ENCODE data around the gene PRKRA. TPM values are rescaled to one million over a fixed set of nuclear protein-coding genes. Genes with fewer than 3 reads are reported as not detected.
A peak's percentile ranks its signal among the peaks of the same experiment; 100 is the strongest.

PRKRA gene
- total and polyA plus RNA-seq, 2 experiments from 2014 or later: 44.0 to 67.1 TPM

DNA sequence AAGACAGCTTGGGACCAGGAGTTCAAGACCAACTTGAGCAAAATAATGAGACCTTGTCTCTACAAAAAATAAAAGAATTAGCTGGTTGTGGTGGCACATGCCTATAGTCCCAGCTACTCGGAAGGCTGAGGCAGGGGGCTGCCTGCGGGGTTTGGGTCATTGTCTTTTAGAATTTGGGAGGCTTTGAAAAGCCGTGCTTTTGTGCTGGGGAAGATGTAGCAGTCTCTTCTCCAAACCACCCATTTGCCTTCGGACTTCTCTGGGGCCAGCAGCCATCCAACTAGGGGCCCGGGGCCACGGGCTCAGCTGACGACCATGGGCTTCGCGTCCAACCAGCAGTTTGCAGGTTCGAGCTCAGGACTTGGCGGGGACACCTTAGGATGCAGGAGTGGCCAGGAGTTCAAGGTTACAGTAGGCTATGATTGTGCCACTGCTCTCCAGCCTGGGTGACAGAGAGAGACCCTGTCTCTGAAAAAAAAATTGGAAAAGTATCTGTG, 6.5 kb upstream of the PRKRA start (continued):
- no peak for TF ChIP-seq EZH2 (IDR thresholded peaks at IDR 0.05; ENCODE audit: low read depth, unreplicated experiment)
- no peak for TF ChIP-seq EZH2phosphoT487 (IDR thresholded peaks at IDR 0.05; ENCODE audit: unreplicated experiment)
- TF ChIP-seq, protein P1, sequence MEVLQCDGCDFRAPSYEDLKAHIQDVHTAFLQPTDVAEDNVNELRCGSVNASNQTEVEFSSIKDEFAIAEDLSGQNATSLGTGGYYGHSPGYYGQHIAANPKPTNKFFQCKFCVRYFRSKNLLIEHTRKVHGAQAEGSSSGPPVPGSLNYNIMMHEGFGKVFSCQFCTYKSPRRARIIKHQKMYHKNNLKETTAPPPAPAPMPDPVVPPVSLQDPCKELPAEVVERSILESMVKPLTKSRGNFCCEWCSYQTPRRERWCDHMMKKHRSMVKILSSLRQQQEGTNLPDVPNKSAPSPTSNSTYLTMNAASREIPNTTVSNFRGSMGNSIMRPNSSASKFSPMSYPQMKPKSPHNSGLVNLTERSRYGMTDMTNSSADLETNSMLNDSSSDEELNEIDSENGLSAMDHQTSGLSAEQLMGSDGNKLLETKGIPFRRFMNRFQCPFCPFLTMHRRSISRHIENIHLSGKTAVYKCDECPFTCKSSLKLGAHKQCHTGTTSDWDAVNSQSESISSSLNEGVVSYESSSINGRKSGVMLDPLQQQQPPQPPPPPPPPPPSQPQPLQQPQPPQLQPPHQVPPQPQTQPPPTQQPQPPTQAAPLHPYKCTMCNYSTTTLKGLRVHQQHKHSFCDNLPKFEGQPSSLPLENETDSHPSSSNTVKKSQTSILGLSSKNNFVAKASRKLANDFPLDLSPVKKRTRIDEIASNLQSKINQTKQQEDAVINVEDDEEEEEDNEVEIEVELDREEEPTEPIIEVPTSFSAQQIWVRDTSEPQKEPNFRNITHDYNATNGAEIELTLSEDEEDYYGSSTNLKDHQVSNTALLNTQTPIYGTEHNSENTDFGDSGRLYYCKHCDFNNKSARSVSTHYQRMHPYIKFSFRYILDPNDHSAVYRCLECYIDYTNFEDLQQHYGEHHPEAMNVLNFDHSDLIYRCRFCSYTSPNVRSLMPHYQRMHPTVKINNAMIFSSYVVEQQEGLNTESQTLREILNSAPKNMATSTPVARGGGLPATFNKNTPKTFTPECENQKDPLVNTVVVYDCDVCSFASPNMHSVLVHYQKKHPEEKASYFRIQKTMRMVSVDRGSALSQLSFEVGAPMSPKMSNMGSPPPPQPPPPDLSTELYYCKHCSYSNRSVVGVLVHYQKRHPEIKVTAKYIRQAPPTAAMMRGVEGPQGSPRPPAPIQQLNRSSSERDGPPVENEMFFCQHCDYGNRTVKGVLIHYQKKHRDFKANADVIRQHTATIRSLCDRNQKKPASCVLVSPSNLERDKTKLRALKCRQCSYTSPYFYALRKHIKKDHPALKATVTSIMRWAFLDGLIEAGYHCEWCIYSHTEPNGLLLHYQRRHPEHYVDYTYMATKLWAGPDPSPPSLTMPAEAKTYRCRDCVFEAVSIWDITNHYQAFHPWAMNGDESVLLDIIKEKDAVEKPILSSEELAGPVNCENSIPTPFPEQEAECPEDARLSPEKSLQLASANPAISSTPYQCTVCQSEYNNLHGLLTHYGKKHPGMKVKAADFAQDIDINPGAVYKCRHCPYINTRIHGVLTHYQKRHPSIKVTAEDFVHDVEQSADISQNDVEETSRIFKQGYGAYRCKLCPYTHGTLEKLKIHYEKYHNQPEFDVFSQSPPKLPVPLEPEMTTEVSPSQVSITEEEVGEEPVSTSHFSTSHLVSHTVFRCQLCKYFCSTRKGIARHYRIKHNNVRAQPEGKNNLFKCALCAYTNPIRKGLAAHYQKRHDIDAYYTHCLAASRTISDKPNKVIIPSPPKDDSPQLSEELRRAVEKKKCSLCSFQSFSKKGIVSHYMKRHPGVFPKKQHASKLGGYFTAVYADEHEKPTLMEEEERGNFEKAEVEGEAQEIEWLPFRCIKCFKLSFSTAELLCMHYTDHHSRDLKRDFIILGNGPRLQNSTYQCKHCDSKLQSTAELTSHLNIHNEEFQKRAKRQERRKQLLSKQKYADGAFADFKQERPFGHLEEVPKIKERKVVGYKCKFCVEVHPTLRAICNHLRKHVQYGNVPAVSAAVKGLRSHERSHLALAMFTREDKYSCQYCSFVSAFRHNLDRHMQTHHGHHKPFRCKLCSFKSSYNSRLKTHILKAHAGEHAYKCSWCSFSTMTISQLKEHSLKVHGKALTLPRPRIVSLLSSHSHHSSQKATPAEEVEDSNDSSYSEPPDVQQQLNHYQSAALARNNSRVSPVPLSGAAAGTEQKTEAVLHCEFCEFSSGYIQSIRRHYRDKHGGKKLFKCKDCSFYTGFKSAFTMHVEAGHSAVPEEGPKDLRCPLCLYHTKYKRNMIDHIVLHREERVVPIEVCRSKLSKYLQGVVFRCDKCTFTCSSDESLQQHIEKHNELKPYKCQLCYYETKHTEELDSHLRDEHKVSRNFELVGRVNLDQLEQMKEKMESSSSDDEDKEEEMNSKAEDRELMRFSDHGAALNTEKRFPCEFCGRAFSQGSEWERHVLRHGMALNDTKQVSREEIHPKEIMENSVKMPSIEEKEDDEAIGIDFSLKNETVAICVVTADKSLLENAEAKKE (CRISPR knock-in tag; IDR thresholded peaks at IDR 0.05): no peak
- TF ChIP-seq STAT1 (IDR thresholded peaks at IDR 0.05; ENCODE audit: unreplicated experiment): no peak
- no peak for TF ChIP-seq NANOG (IDR thresholded peaks at IDR 0.05; ENCODE audit: borderline replicate concordance)
- no peak for TF ChIP-seq POLR2AphosphoS5 (IDR thresholded peaks at IDR 0.05; ENCODE audit: low read depth)
- no peak for TF ChIP-seq ZNF331 (CRISPR knock-in tag; IDR thresholded peaks at IDR 0.05; ENCODE audit: low read depth)
- no peak for TF ChIP-seq JUNB (IDR thresholded peaks at IDR 0.05; ENCODE audit: unreplicated experiment)

DNA sequence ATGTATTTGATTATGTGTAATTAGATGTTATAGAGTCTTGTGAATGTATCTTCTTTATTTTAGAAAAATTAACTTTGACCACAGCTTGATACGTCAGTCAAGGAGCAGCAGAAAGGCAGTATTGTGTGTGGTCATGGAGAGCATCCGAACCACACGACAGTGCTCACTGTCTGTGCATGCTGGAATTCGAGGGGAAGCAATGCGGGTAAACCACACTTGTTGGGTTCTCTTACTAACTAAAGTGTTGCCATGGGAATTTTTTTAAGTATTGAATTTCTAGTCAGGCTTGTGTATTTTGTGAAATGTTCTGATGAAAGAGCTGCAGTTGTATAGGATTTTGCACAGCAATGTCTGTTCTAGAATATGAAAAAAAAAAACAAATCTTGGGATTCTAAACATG, 5.0 kb upstream of the PRKRA start:
- Mint-ChIP-seq H3K27me3 (ENCODE audit: insufficient read depth, low read depth, poor library complexity) (peaks cover 7% of the 10 kb centered on the region), H3K4me3 (no peak overlapping the region), H3K9me3 (no peaks in the 10 kb centered on the region), H3K36me3 (ENCODE audit: low read depth) (no peaks in the 10 kb centered on the region), H3K4me1 (peaks cover 5% of the 10 kb centered on the region; the same call in 1 of the 3 replicates), H3K27ac (no peak overlapping the region)
- Histone ChIP-seq H3K79me2 (replicated peaks; ENCODE audit: insufficient read depth) (no peaks in the 10 kb centered on the region), H3K27me3 (ENCODE audit: insufficient read depth) (no peaks in the 10 kb centered on the region), H2AFZ (peak overlapping the region; percentile 21; the same call in 1 of the 2 replicates), H3K4me3 (no peak overlapping the region), H3F3A (replicated peaks; ENCODE audit: low read depth) (0 out of 2 replicates have a peak, but pooled peaks cover 4% of the 10 kb centered on the region), H3K4me1 (ENCODE audit: insufficient read depth) (no peaks in the 10 kb centered on the region), H3K9me2 (ENCODE audit: insufficient read depth) (peaks cover 6% of the 10 kb centered on the region; the same call in 1 of the 2 replicates), H3K27ac (ENCODE audit: low read depth) (no peak overlapping the region), H3K36me3 (ENCODE audit: insufficient read depth) (no peaks in the 10 kb centered on the region), H3K4me2 (no peak overlapping the region), H4K20me1 (replicated peaks; ENCODE audit: insufficient read depth) (no peaks in the 10 kb centered on the region)
- ATAC-seq (no peak), DNase-seq (ENCODE audit: low spot score) (no peak)
- no peak for TF ChIP-seq POLR2AphosphoS5 (IDR thresholded peaks at IDR 0.05; ENCODE audit: low read depth)
- TF ChIP-seq, protein P2, sequence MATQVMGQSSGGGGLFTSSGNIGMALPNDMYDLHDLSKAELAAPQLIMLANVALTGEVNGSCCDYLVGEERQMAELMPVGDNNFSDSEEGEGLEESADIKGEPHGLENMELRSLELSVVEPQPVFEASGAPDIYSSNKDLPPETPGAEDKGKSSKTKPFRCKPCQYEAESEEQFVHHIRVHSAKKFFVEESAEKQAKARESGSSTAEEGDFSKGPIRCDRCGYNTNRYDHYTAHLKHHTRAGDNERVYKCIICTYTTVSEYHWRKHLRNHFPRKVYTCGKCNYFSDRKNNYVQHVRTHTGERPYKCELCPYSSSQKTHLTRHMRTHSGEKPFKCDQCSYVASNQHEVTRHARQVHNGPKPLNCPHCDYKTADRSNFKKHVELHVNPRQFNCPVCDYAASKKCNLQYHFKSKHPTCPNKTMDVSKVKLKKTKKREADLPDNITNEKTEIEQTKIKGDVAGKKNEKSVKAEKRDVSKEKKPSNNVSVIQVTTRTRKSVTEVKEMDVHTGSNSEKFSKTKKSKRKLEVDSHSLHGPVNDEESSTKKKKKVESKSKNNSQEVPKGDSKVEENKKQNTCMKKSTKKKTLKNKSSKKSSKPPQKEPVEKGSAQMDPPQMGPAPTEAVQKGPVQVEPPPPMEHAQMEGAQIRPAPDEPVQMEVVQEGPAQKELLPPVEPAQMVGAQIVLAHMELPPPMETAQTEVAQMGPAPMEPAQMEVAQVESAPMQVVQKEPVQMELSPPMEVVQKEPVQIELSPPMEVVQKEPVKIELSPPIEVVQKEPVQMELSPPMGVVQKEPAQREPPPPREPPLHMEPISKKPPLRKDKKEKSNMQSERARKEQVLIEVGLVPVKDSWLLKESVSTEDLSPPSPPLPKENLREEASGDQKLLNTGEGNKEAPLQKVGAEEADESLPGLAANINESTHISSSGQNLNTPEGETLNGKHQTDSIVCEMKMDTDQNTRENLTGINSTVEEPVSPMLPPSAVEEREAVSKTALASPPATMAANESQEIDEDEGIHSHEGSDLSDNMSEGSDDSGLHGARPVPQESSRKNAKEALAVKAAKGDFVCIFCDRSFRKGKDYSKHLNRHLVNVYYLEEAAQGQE (IDR thresholded peaks at IDR 0.05; ENCODE audit: unreplicated experiment): no peak
- no peak for TF ChIP-seq NANOG (IDR thresholded peaks at IDR 0.05; ENCODE audit: borderline replicate concordance)
- TF ChIP-seq EZH2 (IDR thresholded peaks at IDR 0.05; ENCODE audit: low read depth, unreplicated experiment): no peak
- no peak for TF ChIP-seq CREB1 (CRISPR knock-in tag; IDR thresholded peaks at IDR 0.05; ENCODE audit: low read depth)
- no peak for TF ChIP-seq ZNF331 (CRISPR knock-in tag; IDR thresholded peaks at IDR 0.05; ENCODE audit: low read depth)
- TF ChIP-seq STAT1 (IDR thresholded peaks at IDR 0.05; ENCODE audit: unreplicated experiment): no peak

All from GM23338 (cell line).